Activated CD4-positive, alpha-beta T cell treated with anti-CD3 and anti-CD28 coated beads, Interleukin-2, amount 10 ng/mL, durations not matched to agents 7 days and 5 days (primary cell): ENCODE results near the gene CTPS2. TPM values are rescaled to one million over a fixed set of nuclear protein-coding genes. Genes with fewer than 3 reads are reported as not detected.
"Not testable (repeated sequence)": the region's sequence is repeated elsewhere in the genome, so short reads cannot be mapped to it uniquely, and the experiment has no call there.

Experiments
- CTCF ChIA-PET: fragments of 350-600 bp; sonication (Branson Sonifier 250); formaldehyde crosslinking; loops from one replicate; lab custom pipeline; 2021; ENCODE audit warnings: antibody characterized with exemption; lab: Charles Lee
- POLR2A ChIA-PET: fragments of 350-600 bp; sonication (Branson Sonifier 250); formaldehyde crosslinking; loops from one replicate; lab custom pipeline; 2021; ENCODE audit warnings: antibody characterized with exemption; lab: Charles Lee
- DNase-seq: peaks from one replicate; pipeline ENCODE4 v3.0.0-alpha.2; 2020
- H3K27ac Mint-ChIP-seq: one replicate; pipeline ENCODE4 v1.8.0; 2021; ENCODE audit warnings: mild to moderate bottlenecking, moderate library complexity, mixed read lengths
- H3K27me3 Mint-ChIP-seq: one replicate; pipeline ENCODE4 v1.8.0; 2021; ENCODE audit warnings: mixed read lengths
- H3K36me3 Mint-ChIP-seq: one replicate; pipeline ENCODE4 v1.8.0; 2021; ENCODE audit warnings: low read depth, mixed read lengths
- H3K4me1 Mint-ChIP-seq: one replicate; pipeline ENCODE4 v1.8.0; 2021; ENCODE audit warnings: mixed read lengths
- H3K4me3 Mint-ChIP-seq: one replicate; pipeline ENCODE4 v1.8.0; 2021; ENCODE audit warnings: mild to moderate bottlenecking, moderate library complexity, mixed read lengths
- H3K9me3 Mint-ChIP-seq: one replicate; pipeline ENCODE4 v1.8.0; 2021; ENCODE audit warnings: mixed read lengths
- total RNA-seq, 2 experiments: library from RNA; stranded (reverse); gene quantifications; one replicate each; pipeline ENCODE4 v1.2.3, GENCODE V29; 2021

Gene CTPS2
- total RNA-seq, 2 experiments from 2014 or later: 4.0 to 4.1 TPM

DNA sequence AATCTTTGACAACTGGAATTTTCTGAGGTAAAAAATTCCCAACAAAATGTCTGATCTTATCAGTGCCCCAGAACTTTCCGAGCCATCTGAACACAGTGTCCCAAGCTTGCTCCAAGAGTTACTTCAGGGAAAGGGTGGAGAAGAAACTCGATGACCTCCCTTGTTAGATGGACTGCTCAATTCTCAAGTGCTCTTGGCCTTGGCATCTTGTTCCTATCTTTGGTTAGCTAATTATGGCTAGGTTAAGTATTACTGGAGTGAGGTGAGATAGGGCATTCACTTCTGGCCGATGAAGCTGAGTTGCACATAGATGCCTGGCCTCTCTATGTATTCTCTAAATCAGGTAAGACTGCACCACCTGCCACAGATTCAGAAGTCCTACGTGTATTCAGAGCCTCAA is 71.6 kb downstream of the CTPS2 start:
- ChIA-PET POLR2A (no interaction called here), CTCF (interaction anchor here (0.5 to 2.1 kb wide), 2 partner anchors 9 to 45 kb away, joined by 3 to 7 read pairs; partner anchors contain the start of gene S100G)
- H3K9me3 Mint-ChIP-seq: no peaks in the 10 kb centered on the region
- no peaks in the 10 kb centered on the region for H3K4me1 Mint-ChIP-seq
- no peaks in the 10 kb centered on the region for H3K36me3 Mint-ChIP-seq
- H3K4me3 Mint-ChIP-seq: no peak overlapping the region
- H3K27me3 Mint-ChIP-seq: no peaks in the 10 kb centered on the region
- DNase-seq: no peak
- no peak overlapping the region for H3K27ac Mint-ChIP-seq

GRCh38 chrX:16639966-16640365 is 72.5 kb downstream of the CTPS2 start:
- no peaks in the 10 kb centered on the region for H3K27me3 Mint-ChIP-seq
- H3K4me3 Mint-ChIP-seq: no peak overlapping the region
- ChIA-PET POLR2A (no interaction called here), CTCF (no interaction called here)
- H3K36me3 Mint-ChIP-seq: no peaks in the 10 kb centered on the region
- DNase-seq: no peak
- no peaks in the 10 kb centered on the region for H3K4me1 Mint-ChIP-seq
- H3K9me3 Mint-ChIP-seq: no peaks in the 10 kb centered on the region
- no peak overlapping the region for H3K27ac Mint-ChIP-seq

DNA sequence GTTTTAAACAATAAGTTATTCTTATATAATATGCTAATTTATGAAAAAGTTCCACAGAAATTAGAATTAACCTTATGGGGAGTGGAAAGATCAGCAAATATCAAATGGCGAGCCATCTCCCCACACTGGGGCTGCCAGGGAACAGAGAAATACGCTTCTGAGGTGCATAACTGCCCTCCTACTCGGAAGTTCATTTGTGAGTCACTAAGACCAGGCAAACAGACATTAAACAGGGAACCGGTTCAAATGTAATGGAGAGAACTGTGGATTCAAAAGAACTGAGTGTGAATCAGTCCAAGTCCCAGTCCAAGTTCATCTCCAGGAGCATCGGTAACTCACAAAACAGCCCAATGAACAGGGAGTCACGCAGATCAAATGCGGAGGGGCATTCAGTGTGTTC is 73.9 kb downstream of the CTPS2 start:
- no peaks in the 10 kb centered on the region for H3K36me3 Mint-ChIP-seq
- no peak overlapping the region for H3K27ac Mint-ChIP-seq
- no peak for DNase-seq
- H3K27me3 Mint-ChIP-seq: no peaks in the 10 kb centered on the region
- POLR2A ChIA-PET: no interaction called here
- H3K9me3 Mint-ChIP-seq: no peaks in the 10 kb centered on the region
- H3K4me1 Mint-ChIP-seq: peaks cover 3% of the 10 kb centered on the region
- CTCF ChIA-PET: interaction anchor here (0.6 to 1.3 kb wide), 3 partner anchors 10 to 1495 kb away, joined by 3 read pairs; no protein-coding TSS in a partner anchor
- no peak overlapping the region for H3K4me3 Mint-ChIP-seq

- POLR2A ChIA-PET: no interaction called here
- DNase-seq: no peak
- CTCF ChIA-PET: no interaction called here
- H3K4me1 Mint-ChIP-seq: peaks cover 3% of the 10 kb centered on the region
- no peak overlapping the region for H3K27ac Mint-ChIP-seq
- no peaks in the 10 kb centered on the region for H3K36me3 Mint-ChIP-seq
- no peaks in the 10 kb centered on the region for H3K27me3 Mint-ChIP-seq
- H3K4me3 Mint-ChIP-seq: no peak overlapping the region
- H3K9me3 Mint-ChIP-seq: no peaks in the 10 kb centered on the region
Observed at GRCh38 chrX:16635596-16635995, 76.9 kb downstream of the CTPS2 start.

GRCh38 chrX:16635040-16635439 is 77.4 kb downstream of the CTPS2 start:
- Mint-ChIP-seq H3K4me3 (no peak overlapping the region), H3K9me3 (no peaks in the 10 kb centered on the region), H3K4me1 (peaks cover 3% of the 10 kb centered on the region), H3K36me3 (no peaks in the 10 kb centered on the region), H3K27ac (no peak overlapping the region), H3K27me3 (no peaks in the 10 kb centered on the region)
- no peak for DNase-seq
- CTCF ChIA-PET: no interaction called here
- POLR2A ChIA-PET: no interaction called here

GRCh38 chrX:16633754-16634153 is 78.7 kb downstream of the CTPS2 start:
- no peaks in the 10 kb centered on the region for H3K36me3 Mint-ChIP-seq
- H3K4me3 Mint-ChIP-seq: no peak overlapping the region
- peaks cover 3% of the 10 kb centered on the region for H3K4me1 Mint-ChIP-seq
- no peaks in the 10 kb centered on the region for H3K9me3 Mint-ChIP-seq
- no peaks in the 10 kb centered on the region for H3K27me3 Mint-ChIP-seq
- POLR2A ChIA-PET: no interaction called here
- CTCF ChIA-PET: no interaction called here
- DNase-seq: no peak
- no peak overlapping the region for H3K27ac Mint-ChIP-seq

DNA sequence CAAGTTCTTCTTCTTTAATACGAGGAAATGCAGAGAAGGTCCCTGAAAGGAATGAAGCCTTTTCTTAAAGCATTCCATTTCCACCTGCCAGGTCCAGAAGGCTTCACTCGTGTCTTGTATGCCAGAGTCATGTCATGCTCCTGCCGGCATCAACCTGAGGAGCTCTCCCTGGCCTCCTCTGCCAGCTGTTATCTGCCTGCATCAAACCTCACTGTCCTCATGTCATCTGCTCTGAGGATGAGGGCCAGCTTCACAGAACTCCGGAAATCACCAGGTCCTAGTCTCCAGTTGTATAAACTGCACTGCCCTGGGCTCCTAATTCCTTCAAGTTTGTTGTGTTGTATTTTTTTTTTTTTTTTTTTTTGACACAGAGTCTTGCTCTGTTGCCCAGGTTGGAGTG is 82.6 kb downstream of the CTPS2 start:
- no peaks in the 10 kb centered on the region for H3K27me3 Mint-ChIP-seq
- DNase-seq: no peak
- H3K27ac Mint-ChIP-seq: no peak overlapping the region
- CTCF ChIA-PET: no interaction called here
- no peaks in the 10 kb centered on the region for H3K36me3 Mint-ChIP-seq
- no peak overlapping the region for H3K4me3 Mint-ChIP-seq
- peaks cover 3% of the 10 kb centered on the region for H3K4me1 Mint-ChIP-seq
- no peaks in the 10 kb centered on the region for H3K9me3 Mint-ChIP-seq
- POLR2A ChIA-PET: no interaction called here

- ChIA-PET POLR2A (no interaction called here), CTCF (interaction anchor here (1.1 kb wide), 1 partner anchor 10 kb away, joined by 3 read pairs; no protein-coding TSS in a partner anchor)
- no peak for DNase-seq
- H3K9me3 Mint-ChIP-seq: no peaks in the 10 kb centered on the region
- H3K4me3 Mint-ChIP-seq: no peak overlapping the region
- H3K4me1 Mint-ChIP-seq: peaks cover 2% of the 10 kb centered on the region
- H3K36me3 Mint-ChIP-seq: no peaks in the 10 kb centered on the region
- H3K27me3 Mint-ChIP-seq: no peaks in the 10 kb centered on the region
- H3K27ac Mint-ChIP-seq: no peak overlapping the region
Observed at GRCh38 chrX:16628946-16629595, 83.4 kb downstream of the CTPS2 start.

- POLR2A ChIA-PET, H3K4me1 Mint-ChIP-seq, H3K36me3 Mint-ChIP-seq, DNase-seq, H3K9me3 Mint-ChIP-seq, H3K4me3 Mint-ChIP-seq, H3K27me3 Mint-ChIP-seq, H3K27ac Mint-ChIP-seq: not testable (repeated sequence)
- CTCF ChIA-PET: interaction anchor here (1.1 kb wide), 1 partner anchor 10 kb away, joined by 3 read pairs; no protein-coding TSS in a partner anchor
Observed at GRCh38 chrX:16628511-16628910, 84.0 kb downstream of the CTPS2 start.

GRCh38 chrX:16619024-16619423 is 93.4 kb downstream of the CTPS2 start:
- Mint-ChIP-seq H3K36me3 (peaks cover 9% of the 10 kb centered on the region), H3K4me1 (no peaks in the 10 kb centered on the region), H3K27ac (no peak overlapping the region), H3K27me3 (no peaks in the 10 kb centered on the region), H3K9me3 (no peaks in the 10 kb centered on the region), H3K4me3 (no peak overlapping the region)
- ChIA-PET CTCF (no interaction called here), POLR2A (no interaction called here)
- no peak for DNase-seq

- CTCF ChIA-PET: no interaction called here
- no peaks in the 10 kb centered on the region for H3K4me1 Mint-ChIP-seq
- no peak for DNase-seq
- H3K9me3 Mint-ChIP-seq: no peaks in the 10 kb centered on the region
- H3K27me3 Mint-ChIP-seq: no peaks in the 10 kb centered on the region
- no peak overlapping the region for H3K4me3 Mint-ChIP-seq
- H3K36me3 Mint-ChIP-seq: peaks cover 9% of the 10 kb centered on the region
- no peak overlapping the region for H3K27ac Mint-ChIP-seq
- POLR2A ChIA-PET: no interaction called here
Observed at GRCh38 chrX:16618422-16618821, 94.0 kb downstream of the CTPS2 start.

GRCh38 chrX:16617382-16617781 is 95.1 kb downstream of the CTPS2 start:
- Mint-ChIP-seq H3K4me1 (no peaks in the 10 kb centered on the region), H3K4me3 (no peak overlapping the region), H3K36me3 (peaks cover 9% of the 10 kb centered on the region), H3K27ac (no peak overlapping the region), H3K27me3 (no peaks in the 10 kb centered on the region), H3K9me3 (no peaks in the 10 kb centered on the region)
- ChIA-PET POLR2A (no interaction called here), CTCF (no interaction called here)
- no peak for DNase-seq

- H3K36me3 Mint-ChIP-seq: peaks cover 3% of the 10 kb centered on the region
- no peak overlapping the region for H3K27ac Mint-ChIP-seq
- POLR2A ChIA-PET: no interaction called here
- CTCF ChIA-PET: no interaction called here
- H3K9me3 Mint-ChIP-seq: no peaks in the 10 kb centered on the region
- no peaks in the 10 kb centered on the region for H3K27me3 Mint-ChIP-seq
- no peak overlapping the region for H3K4me3 Mint-ChIP-seq
- peaks cover under 1% of the 10 kb centered on the region for H3K4me1 Mint-ChIP-seq
- no peak for DNase-seq
Observed at GRCh38 chrX:16612257-16612897, 100.1 kb downstream of the CTPS2 start.
